Measurements from ENCODE around the gene SLC39A8. TPM values are rescaled to one million over a fixed set of nuclear protein-coding genes. Genes with fewer than 3 reads are reported as not detected.

The SLC39A8 gene
- total RNA-seq, 1 experiment from 2014 or later, result 13.2 TPM

GRCh38 chr4:102339018-102339417, 6.3 kb downstream of the SLC39A8 start:
- POLR2A ChIA-PET, result no interaction called here
- TF ChIP-seq FOSL1 (IDR thresholded peaks at IDR 0.05; ENCODE audit: low read depth) (no peak), SIN3A (IDR thresholded peaks at IDR 0.05; ENCODE audit: low read depth) (no peak), TCF7L2 (IDR thresholded peaks at IDR 0.05; ENCODE audit: borderline replicate concordance, extremely low read depth, insufficient read depth, insufficient read length) (no peak), CTCF (IDR thresholded peaks at IDR 0.05 in 2 of 3, conservative IDR thresholded peaks at IDR 0.05 in 1 of 3; ENCODE audit: borderline replicate concordance in 1 of 3, insufficient read depth in 1 of 3, low read depth in 2 of 3, low read length in 2 of 3) (no peak), ELF1 (IDR thresholded peaks at IDR 0.05; ENCODE audit: borderline replicate concordance, low read depth) (no peak), POLR2AphosphoS5 (IDR thresholded peaks at IDR 0.05; ENCODE audit: low read depth, low read length) (no peak), SRF (IDR thresholded peaks at IDR 0.05; ENCODE audit: low read depth) (no peak)

GRCh38 chr4:102338405-102338804, 6.9 kb downstream of the SLC39A8 start:
- no peaks in the 10 kb centered on the region for H3K27me3 ChIP-seq (ENCODE audit: insufficient read depth, low read length)
- H3K9me2 ChIP-seq (ENCODE audit: insufficient read depth), result no peaks in the 10 kb centered on the region
- ATAC-seq (no peak), DNase-seq (ENCODE audit: low read depth, low spot score) (no peak)
- ChIA-PET POLR2A (no interaction called here), CTCF (no interaction called here), RAD21 (ENCODE audit: low non-redundant PET in 1 of 2, low total read pairs in 2 of 2, uncharacterized antibody in 2 of 2, unreplicated experiment in 2 of 2) (no interaction called here)
- no peaks in the 10 kb centered on the region for H4K20me1 ChIP-seq (ENCODE audit: insufficient read depth)
- H2AFZ ChIP-seq (ENCODE audit: low read depth, low read length, poor library complexity, severe bottlenecking), result no peak overlapping the region
- H3K9me3 ChIP-seq (ENCODE audit: control insufficient read depth in 1 of 2, insufficient read depth in 1 of 2, low read depth in 1 of 2, low read length in 2 of 2), result no peaks in the 10 kb centered on the region
- H3K4me2 ChIP-seq (ENCODE audit: low read length), result no peak overlapping the region
- no TSS peak for BruUV-seq (replicated peaks)
- intact Hi-C loops (cut with micrococcal nuclease), result no loop called here
- H3K4me3 ChIP-seq (replicated peaks in 1 of 2; ENCODE audit: low read depth in 1 of 2, low read length in 2 of 2), result no peak overlapping the region
- no peaks in the 10 kb centered on the region for H3K79me2 ChIP-seq (ENCODE audit: insufficient read depth, low read length)
- no peaks in the 10 kb centered on the region for H3K4me1 ChIP-seq (ENCODE audit: control insufficient read depth in 1 of 2, insufficient read depth in 2 of 2, low read length in 2 of 2)
- no peak overlapping the region for H3K9ac ChIP-seq (ENCODE audit: low read length)
- no peak overlapping the region for H3K27ac ChIP-seq (ENCODE audit: low read depth, low read length)
- H3K36me3 ChIP-seq (ENCODE audit: control insufficient read depth in 1 of 2, insufficient read depth in 2 of 2, low read length in 2 of 2), result no peaks in the 10 kb centered on the region
- TF ChIP-seq POLR2A (IDR thresholded peaks at IDR 0.05; ENCODE audit: borderline replicate concordance, extremely low read depth, insufficient read depth, insufficient read length) (no peak), JUND (IDR thresholded peaks at IDR 0.05) (no peak), SP1 (IDR thresholded peaks at IDR 0.05; ENCODE audit: low read depth) (no peak), MAX (IDR thresholded peaks at IDR 0.05) (no peak), REST (IDR thresholded peaks at IDR 0.05; ENCODE audit: low read depth) (no peak), ATF3 (IDR thresholded peaks at IDR 0.05) (no peak), ZBTB33 (IDR thresholded peaks at IDR 0.05; ENCODE audit: extremely low read depth, insufficient replicate concordance, low read length) (no peak)

More at GRCh38 chr4:102339018-102339417, 6.3 kb downstream of the SLC39A8 start:
- Histone ChIP-seq H3K9ac (ENCODE audit: low read length) (no peak overlapping the region), H3K36me3 (ENCODE audit: control insufficient read depth in 1 of 2, insufficient read depth in 2 of 2, low read length in 2 of 2) (no peaks in the 10 kb centered on the region), H3K9me3 (ENCODE audit: control insufficient read depth in 1 of 2, insufficient read depth in 1 of 2, low read depth in 1 of 2, low read length in 2 of 2) (no peaks in the 10 kb centered on the region), H3K79me2 (ENCODE audit: insufficient read depth, low read length) (no peaks in the 10 kb centered on the region), H4K20me1 (ENCODE audit: insufficient read depth) (no peaks in the 10 kb centered on the region), H3K9me2 (ENCODE audit: insufficient read depth) (no peaks in the 10 kb centered on the region), H3K27me3 (ENCODE audit: insufficient read depth, low read length) (no peaks in the 10 kb centered on the region), H2AFZ (ENCODE audit: low read depth, low read length, poor library complexity, severe bottlenecking) (no peak overlapping the region), H3K27ac (ENCODE audit: low read depth, low read length) (no peak overlapping the region), H3K4me3 (replicated peaks in 1 of 2; ENCODE audit: low read depth in 1 of 2, low read length in 2 of 2) (no peak overlapping the region), H3K4me1 (ENCODE audit: control insufficient read depth in 1 of 2, insufficient read depth in 2 of 2, low read length in 2 of 2) (peaks cover 3 to 5% of the 10 kb centered on the region in 2 experiments; a peak in 3 of 4 replicates), H3K4me2 (ENCODE audit: low read length) (no peak overlapping the region)
- ChIA-PET CTCF (no interaction called here), RAD21 (ENCODE audit: low non-redundant PET in 1 of 2, low total read pairs in 2 of 2, uncharacterized antibody in 2 of 2, unreplicated experiment in 2 of 2) (no interaction called here)
- no peak for DNase-seq (ENCODE audit: low read depth, low spot score)
- BruUV-seq (replicated peaks), result no TSS peak
- ATAC-seq, result no peak
- intact Hi-C loops (cut with micrococcal nuclease), result no loop called here
